Measurements from ENCODE around the gene SYT8. TPM values are rescaled to one million over a fixed set of nuclear protein-coding genes. Genes with fewer than 3 reads are reported as not detected.
A peak's percentile ranks its signal among the peaks of the same experiment; 100 is the strongest.

Gene SYT8
- total and polyA plus RNA-seq, 12 donors = not detected

GRCh38 chr11:1835671-1836010, 851 bp downstream of the SYT8 start:
- DNase-seq = peak in 1 of 2 donors; percentile 11
- Histone ChIP-seq H3K27me3 (peaks cover 0 to 17% (median 10%) of the 10 kb centered on the region in 7 donors), H3K36me3 (no peaks in the 10 kb centered on the region), H3K27ac (no peak overlapping the region), H3K4me3 (no peak overlapping the region), H3K4me1 (peaks cover 4 to 41% (median 21%) of the 10 kb centered on the region in 9 donors), H3K9me3 (no peaks in the 10 kb centered on the region)
- TF ChIP-seq CTCF (IDR thresholded peaks at IDR 0.05) = no peak
- 89 to 97% methylated on average over 12 of the region's 12 CpGs for WGBS, 2 donors
- intact Hi-C loops (cut with DNase I) = loop anchor here in 7 of 10 donors (2.0 to 5.0 kb wide), 5 partner anchors 47 to 319 kb away; no protein-coding TSS in a partner anchor
- no peak for ATAC-seq

DNA sequence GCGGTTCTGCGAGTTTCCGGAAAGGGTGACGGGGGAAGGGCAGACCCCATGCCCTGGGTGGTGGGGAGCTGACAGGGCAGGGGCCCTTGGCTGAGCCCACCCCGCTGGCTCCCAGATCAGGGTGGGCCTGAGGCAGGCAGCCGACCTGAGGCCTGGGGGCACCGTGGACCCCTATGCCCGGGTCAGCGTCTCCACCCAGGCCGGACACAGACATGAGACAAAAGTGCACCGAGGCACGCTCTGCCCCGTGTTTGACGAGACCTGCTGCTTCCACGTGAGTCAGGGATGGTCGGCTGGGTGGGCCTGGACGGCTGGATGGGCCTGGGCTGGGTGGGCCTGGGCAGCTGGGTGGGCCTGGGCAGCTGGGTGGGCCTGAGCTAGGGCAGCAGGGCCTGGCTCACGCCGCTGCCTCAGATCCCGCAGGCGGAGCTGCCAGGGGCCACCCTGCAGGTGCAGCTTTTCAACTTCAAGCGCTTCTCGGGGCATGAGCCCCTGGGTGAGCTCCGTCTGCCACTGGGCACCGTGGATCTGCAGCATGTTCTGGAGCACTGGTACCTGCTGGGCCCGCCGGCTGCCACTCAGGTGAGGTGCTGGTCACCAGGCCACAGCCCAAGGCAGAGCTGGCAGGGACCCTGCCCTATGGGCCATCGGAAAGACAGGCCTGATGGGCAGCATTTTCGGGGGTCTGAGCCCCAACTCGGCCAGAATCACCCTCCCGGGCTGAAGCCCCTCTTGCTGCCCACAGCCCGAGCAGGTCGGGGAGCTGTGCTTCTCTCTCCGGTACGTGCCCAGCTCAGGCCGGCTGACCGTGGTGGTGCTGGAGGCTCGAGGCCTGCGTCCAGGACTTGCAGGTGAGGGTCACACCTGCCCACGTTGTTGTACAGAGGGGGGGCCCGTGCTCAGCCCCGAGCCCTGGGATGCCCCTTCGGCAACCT, 1.5 kb downstream of the SYT8 start:
- peaks cover 0 to 11% (median 5%) of the 10 kb centered on the region in 7 donors for H3K27me3 ChIP-seq
- H3K4me3 ChIP-seq = no peak overlapping the region
- H3K4me1 ChIP-seq = peaks cover 4 to 41% (median 21%) of the 10 kb centered on the region in 9 donors
- no peak for TF ChIP-seq CTCF (IDR thresholded peaks at IDR 0.05)
- 91 to 94% methylated on average over 43 of the region's 43 CpGs for WGBS, 2 donors
- DNase-seq (peak in 1 of 2 donors; percentile 17), ATAC-seq (no peak)
- H3K36me3 ChIP-seq = no peaks in the 10 kb centered on the region
- intact Hi-C loops (cut with DNase I) = loop anchor here in 6 of 10 donors (2.0 to 5.0 kb wide), 5 partner anchors 46 to 319 kb away; no protein-coding TSS in a partner anchor
- H3K27ac ChIP-seq = no peak overlapping the region
- no peaks in the 10 kb centered on the region for H3K9me3 ChIP-seq

GRCh38 chr11:1837171-1838076, 2.6 kb downstream of the SYT8 start:
- peaks cover 6 to 41% (median 25%) of the 10 kb centered on the region in 9 donors for H3K4me1 ChIP-seq
- H3K36me3 ChIP-seq = no peaks in the 10 kb centered on the region
- H3K27ac ChIP-seq = peak overlapping the region in 2 of 10 donors; percentile 34 to 60
- intact Hi-C loops (cut with DNase I) = loop anchor here in 9 of 10 donors (1.0 to 5.0 kb wide), 8 partner anchors 43 to 317 kb away; no protein-coding TSS in a partner anchor
- TF ChIP-seq CTCF (IDR thresholded peaks at IDR 0.05) = peak; percentile 89 to 97 (median 92)
- H3K27me3 ChIP-seq = no peaks in the 10 kb centered on the region
- no peak overlapping the region for H3K4me3 ChIP-seq
- ATAC-seq = peak; percentile 29 to 71 (median 58)
- H3K9me3 ChIP-seq = no peaks in the 10 kb centered on the region
- 48 to 55% methylated on average over 38 of the region's 38 CpGs for WGBS, 2 donors
- DNase-seq = peak; percentile 71 to 78

GRCh38 chr11:1838077-1838425, 3.3 kb downstream of the SYT8 start:
- Histone ChIP-seq H3K27me3 (no peaks in the 10 kb centered on the region), H3K9me3 (no peaks in the 10 kb centered on the region), H3K4me3 (no peak overlapping the region), H3K27ac (peak overlapping the region in 3 of 10 donors; percentile 15 to 60 (median 34)), H3K36me3 (no peaks in the 10 kb centered on the region), H3K4me1 (peaks cover 6 to 42% (median 22%) of the 10 kb centered on the region in 9 donors)
- 62 to 66% methylated on average over 17 of the region's 17 CpGs for WGBS, 2 donors
- peak in 2 of 9 donors; percentile 5 to 16 for TF ChIP-seq CTCF (IDR thresholded peaks at IDR 0.05)
- ATAC-seq (peak in 3 of 8 donors; percentile 0 to 5 (median 2)), DNase-seq (no peak)
- intact Hi-C loops (cut with DNase I) = loop anchor here in 4 of 10 donors (2.0 to 5.0 kb wide), 4 partner anchors 43 to 314 kb away; no protein-coding TSS in a partner anchor

Data from heart right ventricle (tissue), 16 donors.